Brain pericyte (primary cell): ENCODE measurements around the gene MICALL2.
A peak's percentile ranks its signal among the peaks of the same experiment; 100 is the strongest.

Experiments used
- DNase-seq: peaks from one replicate; pipeline ENCODE4 v3.0.0-alpha.2; 2012; ENCODE audit warnings: low read depth, low spot score

Gene MICALL2

GRCh38 chr7:1458683-1459511, at the start of gene MICALL2:
MICALL2 (minus strand) TSS chr7:1459470; CDS start chr7:1459326, 144 bp downstream.
- peak; percentile 60 for DNase-seq

DNA sequence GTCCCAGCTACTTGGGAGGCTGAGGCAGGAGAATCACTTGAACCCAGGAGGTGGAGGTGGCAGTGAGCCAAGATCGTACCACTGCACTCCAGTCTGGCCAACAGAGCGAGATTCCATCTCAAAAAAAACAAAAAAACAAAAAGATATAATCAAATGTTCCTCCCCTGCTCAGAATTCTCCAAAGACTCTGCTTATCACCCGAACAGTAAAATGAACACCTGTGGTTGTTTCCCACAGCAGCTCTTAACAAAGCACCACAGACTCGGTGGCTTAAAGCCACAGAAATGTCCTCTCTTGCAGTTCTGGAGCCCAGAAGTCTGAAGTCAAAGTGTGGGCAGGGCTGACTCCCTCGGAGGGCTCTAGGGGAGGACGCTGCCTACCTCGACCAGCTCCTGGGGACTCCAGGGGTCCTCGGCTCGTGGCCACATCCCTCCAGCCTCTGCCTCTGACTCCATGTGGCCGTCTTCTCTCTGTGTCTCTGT, 49.0 kb upstream of the MICALL2 start:
- DNase-seq: no peak

- no peak for DNase-seq
Observed at GRCh38 chr7:1505731-1506550, 46.7 kb upstream of the MICALL2 start.

GRCh38 chr7:1503816-1504775, 44.8 kb upstream of the MICALL2 start, which contains the start of gene INTS1:
INTS1 (minus strand) TSS chr7:1504389; CDS start chr7:1503960, 429 bp downstream.
- DNase-seq: peak; percentile 39

DNA sequence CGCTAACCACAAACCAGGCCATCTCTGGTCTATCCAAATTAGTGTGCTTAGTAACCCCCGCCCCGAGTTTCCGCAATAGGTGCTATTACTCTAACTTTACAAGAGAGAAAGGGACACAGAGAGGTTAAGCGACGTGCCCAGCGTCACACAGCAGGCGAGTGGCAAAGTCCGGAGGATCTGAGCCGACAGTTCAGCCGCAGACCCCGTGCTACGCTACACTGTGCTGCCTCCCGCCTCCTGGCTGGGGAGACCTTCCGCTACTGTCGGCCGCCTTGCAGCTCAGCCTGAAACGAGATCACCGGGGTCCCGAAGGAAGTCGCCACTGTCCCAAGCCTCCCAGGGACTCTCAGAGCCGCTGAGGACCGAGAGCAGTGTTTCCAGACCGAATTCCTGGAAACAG, 44.1 kb upstream of the MICALL2 start:
- DNase-seq: no peak

DNA sequence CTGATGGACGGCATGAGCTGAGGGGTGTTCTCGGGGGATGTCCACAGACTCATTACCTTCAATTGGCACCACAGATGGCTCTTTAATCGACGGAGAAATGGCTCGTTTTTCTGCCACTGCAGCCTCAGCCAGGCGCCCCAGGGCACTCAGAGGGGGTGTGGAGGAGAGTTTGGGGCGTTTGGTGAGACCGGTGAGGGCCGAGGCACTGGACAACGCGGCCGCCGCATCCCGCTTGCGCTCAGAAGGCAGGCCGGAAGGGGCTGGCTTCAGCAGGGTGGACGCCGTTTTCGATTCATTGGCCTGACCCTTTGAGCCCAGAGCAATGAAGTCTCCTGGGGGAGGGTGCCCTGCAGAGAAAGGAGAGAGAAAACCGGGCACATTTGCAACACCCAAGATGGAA, 43.6 kb upstream of the MICALL2 start:
- no peak for DNase-seq

- DNase-seq: no peak
Observed at GRCh38 chr7:1501487-1502270, 42.4 kb upstream of the MICALL2 start.

- no peak for DNase-seq
Observed at GRCh38 chr7:1500064-1500807, 41.0 kb upstream of the MICALL2 start.

DNA sequence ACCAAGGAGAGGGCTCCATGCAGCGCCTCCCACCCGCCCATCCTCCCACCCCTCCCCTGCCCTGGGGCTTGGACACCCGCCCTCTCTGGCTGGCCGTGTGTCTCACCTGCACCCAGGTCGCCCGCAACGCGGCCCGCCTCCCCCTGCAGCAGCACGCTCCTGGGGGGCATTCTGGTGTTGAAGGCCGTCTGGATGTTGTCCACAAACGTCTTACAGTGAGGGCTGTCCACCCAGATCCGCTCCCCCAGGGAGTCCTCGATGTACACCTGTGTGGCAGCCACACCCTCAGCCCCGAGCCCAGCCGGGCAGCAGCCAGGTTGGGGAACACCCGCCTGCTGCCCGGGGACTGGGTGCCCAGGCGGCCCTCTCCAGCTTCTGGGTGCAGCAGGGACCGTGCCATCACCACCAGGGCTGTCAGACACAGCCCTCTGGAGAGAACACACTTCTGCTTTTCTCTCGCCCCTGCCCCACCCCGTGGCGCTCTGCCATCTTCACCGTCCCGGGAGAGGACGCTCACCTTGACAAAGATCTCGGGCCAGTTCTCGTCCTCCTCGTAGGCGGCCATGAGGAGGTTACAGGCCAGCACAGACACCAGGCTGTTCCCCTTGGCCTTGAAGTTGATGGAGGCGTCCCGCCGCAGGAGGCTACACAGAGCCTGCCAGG, 40.2 kb upstream of the MICALL2 start:
- DNase-seq: no peak

GRCh38 chr7:1498370-1499305, 39.4 kb upstream of the MICALL2 start:
- DNase-seq: no peak

GRCh38 chr7:1497293-1497927, 38.1 kb upstream of the MICALL2 start:
- DNase-seq: no peak

DNA sequence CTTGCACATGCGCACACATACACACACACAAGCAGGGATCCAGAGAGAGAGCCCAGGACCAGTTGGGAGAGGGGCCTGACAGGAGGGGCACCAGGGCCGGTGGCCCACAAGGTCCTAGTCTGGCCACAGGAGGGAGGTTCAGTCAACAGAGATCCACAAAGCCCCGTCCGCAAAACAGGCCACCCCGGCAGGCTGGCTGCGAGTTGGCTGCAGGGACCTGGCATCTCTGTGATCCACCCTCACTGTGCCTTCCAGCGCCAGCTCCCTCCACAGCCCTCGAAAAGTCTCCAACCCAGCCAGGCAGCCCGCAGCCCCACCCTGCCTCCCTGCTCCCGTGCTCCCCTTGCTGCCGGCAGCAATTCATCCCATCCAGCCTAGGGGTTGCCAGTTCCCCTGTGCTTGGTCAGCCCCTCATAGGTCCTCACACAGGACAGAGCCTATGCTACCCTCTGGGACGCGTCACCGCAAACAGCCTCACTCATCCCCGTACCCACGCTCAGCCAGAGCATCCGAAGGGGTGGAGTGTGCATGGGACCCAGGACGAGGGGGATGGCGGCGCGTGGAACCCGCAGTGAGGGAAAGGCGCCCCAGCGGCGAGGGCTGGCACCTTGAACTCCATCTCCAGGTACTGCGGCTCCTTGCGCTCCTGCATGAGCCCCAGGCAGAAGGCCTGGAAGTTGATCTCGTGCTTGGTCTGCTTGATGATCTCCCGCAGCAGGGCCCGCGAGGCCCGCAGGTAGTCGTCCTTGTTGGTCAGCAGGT, 37.4 kb upstream of the MICALL2 start:
- DNase-seq: no peak

DNA sequence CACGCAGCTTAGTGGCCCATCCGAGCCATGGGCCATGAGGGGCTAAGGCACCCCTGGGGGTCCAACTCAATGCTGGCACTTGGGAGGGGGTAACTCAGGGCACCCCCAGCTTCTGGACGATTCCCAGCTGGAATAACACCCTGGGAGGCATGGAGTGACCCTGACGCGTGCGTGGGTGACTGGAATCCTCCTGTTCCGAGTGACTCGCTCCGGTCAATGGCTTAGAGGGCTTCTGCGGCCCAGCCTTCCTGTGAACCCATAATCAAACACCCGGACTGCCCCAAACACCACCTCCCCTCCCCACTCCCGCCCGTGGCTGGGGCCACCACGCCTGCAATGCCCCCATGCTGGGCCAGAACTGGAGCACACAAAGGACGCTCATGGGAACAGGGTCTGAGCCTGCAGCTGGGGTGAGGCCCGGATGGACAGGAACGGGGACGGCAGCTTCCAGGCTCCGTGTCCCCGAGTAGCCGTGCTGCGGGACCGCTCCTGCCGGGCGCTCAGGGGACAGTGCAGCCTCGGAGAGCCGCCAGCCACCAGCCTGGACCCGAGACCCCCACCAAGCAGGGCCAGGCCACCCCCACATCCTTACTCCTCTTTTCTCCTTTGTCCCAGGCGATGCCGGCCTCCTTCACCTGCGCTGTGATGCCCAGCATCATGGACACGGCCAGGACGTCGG, 36.4 kb upstream of the MICALL2 start:
- no peak for DNase-seq

DNA sequence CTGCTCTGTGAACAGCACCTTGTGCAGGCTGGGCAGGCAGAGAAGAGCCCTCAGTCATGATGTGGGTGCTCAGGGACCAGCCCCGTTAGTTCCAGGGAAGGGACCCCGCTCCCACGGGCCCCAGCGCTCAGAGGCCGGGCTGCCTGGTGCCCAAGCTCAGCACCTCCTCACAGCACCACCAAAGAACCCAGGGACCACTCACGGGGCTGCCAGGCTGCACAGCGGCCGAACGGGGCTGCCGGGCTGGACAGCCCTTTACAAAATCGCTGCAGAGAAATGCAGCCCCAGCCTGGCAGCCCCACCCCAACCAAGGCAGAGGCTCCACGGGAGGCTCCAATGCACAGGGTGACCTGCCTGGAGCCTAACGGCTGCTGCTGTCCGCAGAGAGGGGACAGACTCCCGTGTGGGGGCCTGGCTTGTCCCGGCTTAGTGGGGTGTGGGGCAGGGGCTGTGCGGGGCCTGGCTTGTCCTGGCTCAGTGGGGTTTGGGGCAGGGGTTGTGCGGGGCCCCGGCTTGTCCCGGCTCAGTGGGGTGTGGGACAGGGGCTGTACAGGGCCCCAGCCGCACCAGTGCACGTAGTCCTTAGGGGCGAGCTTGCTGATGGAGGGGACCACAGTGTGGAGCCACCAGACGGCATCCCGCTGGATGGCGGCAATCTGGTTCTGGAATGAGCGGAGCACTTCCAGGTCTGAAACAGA, 35.7 kb upstream of the MICALL2 start:
- DNase-seq: no peak

GRCh38 chr7:1494447-1494846, 35.2 kb upstream of the MICALL2 start:
- no peak for DNase-seq

GRCh38 chr7:1493571-1493970, 34.3 kb upstream of the MICALL2 start:
- DNase-seq: no peak
